Lower leg skin (tissue), 3 donors: ENCODE results near the gene IP6K3.

Source experiments
- POLR2A ChIP-seq, 2 donors: fragments of 450-650 bp; IDR thresholded peaks; one replicate each; pipeline ENCODE4 v1.6.1; 2016 to 2017; ENCODE audit warnings: antibody characterized with exemption in 2 of 2, mild to moderate bottlenecking in 1 of 2, moderate library complexity in 1 of 2
- TF ChIP-seq, protein P1 (sequence below), 3 donors: fragments of 450-650 bp; IDR thresholded peaks; one replicate each; pipeline ENCODE4 v1.5.1; 2016; ENCODE audit warnings: antibody characterized with exemption in 3 of 3, mild to moderate bottlenecking in 3 of 3, moderate library complexity in 2 of 3

DNA sequence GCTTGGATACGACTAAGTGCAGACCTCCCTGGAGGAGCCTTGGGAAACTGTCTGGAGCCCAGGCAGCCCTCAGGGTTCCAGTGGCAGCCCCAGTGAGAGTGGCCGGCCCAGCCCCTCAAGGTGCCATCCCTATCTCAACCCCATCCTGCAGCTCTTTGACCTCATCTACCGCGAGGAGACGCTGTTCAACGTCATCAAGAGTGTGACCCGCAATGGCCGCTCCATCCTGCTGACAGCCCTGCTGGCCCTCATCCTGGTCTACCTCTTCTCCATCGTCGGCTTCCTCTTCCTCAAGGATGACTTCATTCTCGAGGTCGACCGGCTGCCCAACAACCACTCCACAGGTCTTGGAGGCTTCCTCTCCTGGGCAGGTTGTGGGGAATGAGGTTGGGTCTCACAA, 55.9 kb downstream of the IP6K3 start:
- TF ChIP-seq, protein P1, sequence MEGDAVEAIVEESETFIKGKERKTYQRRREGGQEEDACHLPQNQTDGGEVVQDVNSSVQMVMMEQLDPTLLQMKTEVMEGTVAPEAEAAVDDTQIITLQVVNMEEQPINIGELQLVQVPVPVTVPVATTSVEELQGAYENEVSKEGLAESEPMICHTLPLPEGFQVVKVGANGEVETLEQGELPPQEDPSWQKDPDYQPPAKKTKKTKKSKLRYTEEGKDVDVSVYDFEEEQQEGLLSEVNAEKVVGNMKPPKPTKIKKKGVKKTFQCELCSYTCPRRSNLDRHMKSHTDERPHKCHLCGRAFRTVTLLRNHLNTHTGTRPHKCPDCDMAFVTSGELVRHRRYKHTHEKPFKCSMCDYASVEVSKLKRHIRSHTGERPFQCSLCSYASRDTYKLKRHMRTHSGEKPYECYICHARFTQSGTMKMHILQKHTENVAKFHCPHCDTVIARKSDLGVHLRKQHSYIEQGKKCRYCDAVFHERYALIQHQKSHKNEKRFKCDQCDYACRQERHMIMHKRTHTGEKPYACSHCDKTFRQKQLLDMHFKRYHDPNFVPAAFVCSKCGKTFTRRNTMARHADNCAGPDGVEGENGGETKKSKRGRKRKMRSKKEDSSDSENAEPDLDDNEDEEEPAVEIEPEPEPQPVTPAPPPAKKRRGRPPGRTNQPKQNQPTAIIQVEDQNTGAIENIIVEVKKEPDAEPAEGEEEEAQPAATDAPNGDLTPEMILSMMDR (IDR thresholded peaks at IDR 0.05), result no peak
- no peak for TF ChIP-seq POLR2A (IDR thresholded peaks at IDR 0.05)
